Keratinocyte (primary cell): ENCODE data around the gene TTC22. TPM values are rescaled to one million over a fixed set of nuclear protein-coding genes. Genes with fewer than 3 reads are reported as not detected.
A peak's percentile ranks its signal among the peaks of the same experiment; 100 is the strongest.

Experiments used
- DNase-seq: peaks from one replicate; pipeline ENCODE4 v3.0.0-alpha.2; 2011; ENCODE audit warnings: low read depth, missing footprints, low spot score
- FAIRE-seq: peaks from 2 replicates; lab custom pipeline; 2011; peaks lifted over from hg19 to GRCh38; lab: Jason Lieb, UNC
- H2AFZ ChIP-seq: 2 replicates; pipeline ENCODE4 v1.6.0; 2012; ENCODE audit warnings: low read length, control low read depth, inconsistent platforms; ENCODE audit not compliant: control insufficient read depth
- H3K27ac ChIP-seq: 2 replicates; pipeline ENCODE4 v1.5.1; 2011; ENCODE audit warnings: low read length; ENCODE audit not compliant: control insufficient read depth, insufficient read depth
- H3K27me3 ChIP-seq: 3 replicates; pipeline ENCODE4 v1.6.0; 2011; ENCODE audit warnings: low read length; ENCODE audit not compliant: control insufficient read depth, insufficient read depth; ENCODE audit errors: extremely low read depth
- H3K36me3 ChIP-seq, 2 experiments: 2 replicates in 1 of 2; 3 replicates in 1 of 2; pipeline ENCODE4 v1.5.1; 2011; ENCODE audit warnings: low read length in 2 of 2, mild to moderate bottlenecking in 1 of 2; ENCODE audit not compliant: control insufficient read depth in 2 of 2, insufficient read depth in 2 of 2; ENCODE audit errors: extremely low read depth in 1 of 2
- H3K4me1 ChIP-seq: 3 replicates; pipeline ENCODE4 v1.5.1; 2011; ENCODE audit warnings: low read length; ENCODE audit not compliant: control insufficient read depth, insufficient read depth; ENCODE audit errors: extremely low read depth
- H3K4me2 ChIP-seq: 3 replicates; pipeline ENCODE4 v1.6.0; 2011; ENCODE audit warnings: low read depth, low read length; ENCODE audit not compliant: control insufficient read depth, insufficient read depth; ENCODE audit errors: extremely low read depth
- H3K4me3 ChIP-seq, 3 experiments: fragments of 200-600 bp in 1 of 3; sonication (generic) in 1 of 3; 2 replicates in 2 of 3; 3 replicates in 1 of 3; pipeline ENCODE4 v1.5.1; 2011 to 2016; ENCODE audit warnings: low read length in 3 of 3, mild to moderate bottlenecking in 3 of 3, control low read depth in 2 of 3, inconsistent platforms in 1 of 3, low read depth in 1 of 3, mixed read lengths in 1 of 3, mixed run types in 1 of 3, moderate library complexity in 1 of 3; ENCODE audit not compliant: control insufficient read depth in 2 of 3, insufficient read depth in 2 of 3; ENCODE audit errors: extremely low read depth in 1 of 3
- H3K79me2 ChIP-seq: 2 replicates; pipeline ENCODE4 v1.6.0; 2012; ENCODE audit warnings: low read length; ENCODE audit not compliant: control insufficient read depth, insufficient read depth
- H3K9ac ChIP-seq: 3 replicates; pipeline ENCODE4 v1.6.0; 2011; ENCODE audit warnings: low read length; ENCODE audit not compliant: control insufficient read depth, insufficient read depth; ENCODE audit errors: extremely low read depth
- H3K9me1 ChIP-seq: 3 replicates; pipeline ENCODE4 v1.6.0; 2011; ENCODE audit warnings: low read length; ENCODE audit not compliant: control insufficient read depth, insufficient read depth; ENCODE audit errors: extremely low read depth
- H3K9me3 ChIP-seq: 2 replicates; pipeline ENCODE4 v1.5.1; 2012; ENCODE audit warnings: low read depth, low read length; ENCODE audit not compliant: control insufficient read depth
- H4K20me1 ChIP-seq: 3 replicates; pipeline ENCODE4 v1.6.0; 2011; ENCODE audit warnings: low read length; ENCODE audit not compliant: control insufficient read depth, insufficient read depth; ENCODE audit errors: extremely low read depth
- CTCF ChIP-seq, 3 experiments: IDR thresholded peaks in 1 of 3; conservative IDR thresholded peaks in 1 of 3; optimal IDR thresholded peaks in 1 of 3; 2 replicates in 2 of 3; 3 replicates in 1 of 3; pipeline versions ENCODE3 to v1.5.1; 2011; ENCODE audit warnings: low read length in 3 of 3, mild to moderate bottlenecking in 3 of 3, moderate library complexity in 2 of 3, control low read depth in 1 of 3, inconsistent platforms in 1 of 3; ENCODE audit not compliant: insufficient read depth in 2 of 3; ENCODE audit errors: extremely low read depth in 1 of 3
- EZH2 ChIP-seq: IDR thresholded peaks from one replicate; pipeline ENCODE4 v1.6.1; 2012; ENCODE audit warnings: inconsistent platforms, mild to moderate bottlenecking, low read length, moderate library complexity
- dilution Hi-C: fragments of 300-500 bp; cut with MboI; formaldehyde crosslinking; loops from one replicate; pipeline ENCODE4 v1.7.0; 2020; ENCODE audit warnings: low sequenced_read_pairs; ENCODE audit not compliant: extremely low pct_ligation_motif_present
- polyA plus RNA-seq, 5 experiments: library from polyadenylated mRNA; depleted of rRNA in 3 of 5; stranded (reverse) in 3 of 5; stranded (forward) in 1 of 5; unstranded in 1 of 5; fragments of >200 nt; gene quantifications; 1 replicate in 1 of 5; 2 replicates in 3 of 5; 3 replicates in 1 of 5; pipeline versions ENCODE4 v1.2.1 to v1.2.3, GENCODE V29; 2011 to 2012; ENCODE audit warnings: missing spikeins in 2 of 5, low read depth in 1 of 5, low replicate concordance in 1 of 5

TTC22 gene
- polyA plus RNA-seq, 1 donor (not counting 4 experiments of a cell fraction or from before 2014, with no cell fraction given) = 5.1 TPM

- DNase-seq (no peak), FAIRE-seq (no peak)
- TF ChIP-seq EZH2 (no peak), CTCF (optimal IDR thresholded peaks at IDR 0.05 in 1 of 3, IDR thresholded peaks at IDR 0.05 in 1 of 3, conservative IDR thresholded peaks at IDR 0.05 in 1 of 3; ENCODE audit: extremely low read depth in 1 of 3, insufficient read depth in 2 of 3, low read length in 3 of 3) (no peak)
- no peaks in the 10 kb centered on the region for H4K20me1 ChIP-seq
- no peak overlapping the region for H3K4me3 ChIP-seq
- H3K9ac ChIP-seq = no peak overlapping the region
- H3K36me3 ChIP-seq = peaks cover 0 to 4% of the 10 kb centered on the region in 2 experiments
- H3K27me3 ChIP-seq = peaks cover 5% of the 10 kb centered on the region
- no peaks in the 10 kb centered on the region for H3K9me3 ChIP-seq
- H3K79me2 ChIP-seq = no peaks in the 10 kb centered on the region
- H3K4me1 ChIP-seq = no peaks in the 10 kb centered on the region
- dilution Hi-C loops = no loop called here
- no peak overlapping the region for H3K4me2 ChIP-seq
- H3K9me1 ChIP-seq = no peaks in the 10 kb centered on the region
- H2AFZ ChIP-seq = no peak overlapping the region
- H3K27ac ChIP-seq = no peak overlapping the region
Measured at GRCh38 chr1:54782156-54782555, 19.0 kb downstream of the TTC22 start.

GRCh38 chr1:54781023-54781723 is 19.9 kb downstream of the TTC22 start:
- Histone ChIP-seq H3K27me3 (peaks cover 5% of the 10 kb centered on the region), H3K4me2 (no peak overlapping the region), H3K9me3 (no peaks in the 10 kb centered on the region), H3K9ac (no peak overlapping the region), H2AFZ (peak overlapping the region; percentile 47), H3K4me3 (no peak overlapping the region), H3K79me2 (no peaks in the 10 kb centered on the region), H3K4me1 (no peaks in the 10 kb centered on the region), H3K36me3 (peaks cover 0 to 2% of the 10 kb centered on the region in 2 experiments), H3K9me1 (no peaks in the 10 kb centered on the region), H4K20me1 (no peaks in the 10 kb centered on the region), H3K27ac (no peak overlapping the region)
- dilution Hi-C loops = no loop called here
- no peak for DNase-seq
- TF ChIP-seq EZH2 (no peak), CTCF (optimal IDR thresholded peaks at IDR 0.05 in 1 of 3, IDR thresholded peaks at IDR 0.05 in 1 of 3, conservative IDR thresholded peaks at IDR 0.05 in 1 of 3; ENCODE audit: extremely low read depth in 1 of 3, insufficient read depth in 2 of 3, low read length in 3 of 3) (no peak)
- FAIRE-seq = no peak
